Uterus (tissue), 2 donors: ENCODE data around the gene MLX.

Source experiments
- POLR2A ChIP-seq, 2 donors: fragments of 450-650 bp; IDR thresholded peaks; one replicate each; pipeline ENCODE4 v1.6.1; 2016; ENCODE audit warnings: antibody characterized with exemption in 2 of 2, mild to moderate bottlenecking in 1 of 2, moderate library complexity in 1 of 2
- TF ChIP-seq, protein P1 (sequence below), 4 experiments: fragments of 200-600 bp in 2 of 4; fragments of 450-650 bp in 2 of 4; sonication (generic) in 2 of 4; IDR thresholded peaks; one replicate each; pipeline ENCODE4 v1.5.1; 2016 to 2019; ENCODE audit warnings: antibody characterized with exemption in 4 of 4, mild to moderate bottlenecking in 2 of 4, moderate library complexity in 1 of 4

DNA sequence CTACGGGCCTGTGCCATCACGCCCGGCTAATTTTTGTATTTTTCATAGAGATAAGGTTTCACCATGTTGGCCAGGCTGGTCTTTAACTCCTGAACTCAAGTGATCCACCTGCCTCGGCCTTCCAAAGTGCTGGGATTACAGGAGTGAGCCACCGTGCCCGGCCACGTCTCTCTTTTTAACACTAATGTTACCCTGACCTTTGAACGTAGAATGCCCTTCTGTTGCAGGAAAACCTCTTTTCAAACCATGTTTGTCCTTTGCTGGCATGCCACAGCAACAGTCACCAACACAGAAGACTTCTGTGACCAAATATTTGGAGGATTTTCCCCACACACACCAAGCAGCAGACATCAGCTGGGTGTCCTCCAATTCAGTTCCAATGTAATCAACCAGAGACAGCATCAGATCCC lies 22.0 kb upstream of the MLX start:
- no peak for TF ChIP-seq POLR2A (IDR thresholded peaks at IDR 0.05)
- TF ChIP-seq, protein P1, sequence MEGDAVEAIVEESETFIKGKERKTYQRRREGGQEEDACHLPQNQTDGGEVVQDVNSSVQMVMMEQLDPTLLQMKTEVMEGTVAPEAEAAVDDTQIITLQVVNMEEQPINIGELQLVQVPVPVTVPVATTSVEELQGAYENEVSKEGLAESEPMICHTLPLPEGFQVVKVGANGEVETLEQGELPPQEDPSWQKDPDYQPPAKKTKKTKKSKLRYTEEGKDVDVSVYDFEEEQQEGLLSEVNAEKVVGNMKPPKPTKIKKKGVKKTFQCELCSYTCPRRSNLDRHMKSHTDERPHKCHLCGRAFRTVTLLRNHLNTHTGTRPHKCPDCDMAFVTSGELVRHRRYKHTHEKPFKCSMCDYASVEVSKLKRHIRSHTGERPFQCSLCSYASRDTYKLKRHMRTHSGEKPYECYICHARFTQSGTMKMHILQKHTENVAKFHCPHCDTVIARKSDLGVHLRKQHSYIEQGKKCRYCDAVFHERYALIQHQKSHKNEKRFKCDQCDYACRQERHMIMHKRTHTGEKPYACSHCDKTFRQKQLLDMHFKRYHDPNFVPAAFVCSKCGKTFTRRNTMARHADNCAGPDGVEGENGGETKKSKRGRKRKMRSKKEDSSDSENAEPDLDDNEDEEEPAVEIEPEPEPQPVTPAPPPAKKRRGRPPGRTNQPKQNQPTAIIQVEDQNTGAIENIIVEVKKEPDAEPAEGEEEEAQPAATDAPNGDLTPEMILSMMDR (IDR thresholded peaks at IDR 0.05), result no peak
